Keratinocyte (primary cell): Measurements from ENCODE around the gene DHRS12.

ENCODE experiments used
- EZH2 ChIP-seq: IDR thresholded peaks from one replicate; pipeline ENCODE4 v1.6.1; 2012; ENCODE audit warnings: inconsistent platforms, mild to moderate bottlenecking, low read length, moderate library complexity
- TF ChIP-seq, protein P1 (sequence below), 3 experiments: IDR thresholded peaks in 1 of 3; conservative IDR thresholded peaks in 1 of 3; optimal IDR thresholded peaks in 1 of 3; 2 replicates in 2 of 3; 3 replicates in 1 of 3; pipeline versions ENCODE3 to v1.5.1; 2011; ENCODE audit warnings: low read length in 3 of 3, mild to moderate bottlenecking in 3 of 3, moderate library complexity in 2 of 3, control low read depth in 1 of 3, inconsistent platforms in 1 of 3; ENCODE audit not compliant: insufficient read depth in 2 of 3; ENCODE audit errors: extremely low read depth in 1 of 3

DNA sequence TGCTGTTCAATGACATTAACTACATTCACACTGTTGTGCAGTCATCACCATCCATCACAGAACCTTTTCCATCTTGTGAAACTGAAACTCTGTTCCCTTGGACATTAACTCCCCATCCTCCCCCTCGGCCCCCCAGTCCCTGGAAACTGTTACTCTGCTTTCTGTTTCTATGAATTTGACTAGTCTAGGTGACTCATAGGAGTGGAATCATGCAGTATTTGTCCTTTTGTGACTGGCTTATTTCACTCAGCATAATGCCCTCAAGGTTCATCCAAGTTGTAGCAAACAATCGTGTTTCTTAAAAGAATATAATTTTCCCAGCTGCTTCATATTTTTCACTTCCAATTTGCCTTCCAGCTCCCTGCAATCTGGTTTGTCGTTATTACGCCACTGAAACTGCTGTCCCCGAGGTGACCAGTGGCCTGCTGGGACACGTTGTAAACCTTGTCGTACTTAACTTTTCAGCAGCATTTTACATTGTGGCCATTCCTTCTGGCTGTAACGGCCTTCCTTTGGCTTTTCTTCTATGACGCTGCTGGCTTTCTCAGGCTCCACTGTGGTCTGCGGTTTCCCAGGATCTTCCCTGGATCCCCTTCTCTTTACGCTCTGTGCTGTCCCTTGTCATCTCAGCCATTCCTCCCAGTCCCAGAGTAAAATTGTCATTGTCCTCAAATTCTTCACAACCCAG, 74.0 kb downstream of the DHRS12 start:
- TF ChIP-seq, protein P1, sequence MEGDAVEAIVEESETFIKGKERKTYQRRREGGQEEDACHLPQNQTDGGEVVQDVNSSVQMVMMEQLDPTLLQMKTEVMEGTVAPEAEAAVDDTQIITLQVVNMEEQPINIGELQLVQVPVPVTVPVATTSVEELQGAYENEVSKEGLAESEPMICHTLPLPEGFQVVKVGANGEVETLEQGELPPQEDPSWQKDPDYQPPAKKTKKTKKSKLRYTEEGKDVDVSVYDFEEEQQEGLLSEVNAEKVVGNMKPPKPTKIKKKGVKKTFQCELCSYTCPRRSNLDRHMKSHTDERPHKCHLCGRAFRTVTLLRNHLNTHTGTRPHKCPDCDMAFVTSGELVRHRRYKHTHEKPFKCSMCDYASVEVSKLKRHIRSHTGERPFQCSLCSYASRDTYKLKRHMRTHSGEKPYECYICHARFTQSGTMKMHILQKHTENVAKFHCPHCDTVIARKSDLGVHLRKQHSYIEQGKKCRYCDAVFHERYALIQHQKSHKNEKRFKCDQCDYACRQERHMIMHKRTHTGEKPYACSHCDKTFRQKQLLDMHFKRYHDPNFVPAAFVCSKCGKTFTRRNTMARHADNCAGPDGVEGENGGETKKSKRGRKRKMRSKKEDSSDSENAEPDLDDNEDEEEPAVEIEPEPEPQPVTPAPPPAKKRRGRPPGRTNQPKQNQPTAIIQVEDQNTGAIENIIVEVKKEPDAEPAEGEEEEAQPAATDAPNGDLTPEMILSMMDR (optimal IDR thresholded peaks at IDR 0.05 in 1 of 3, IDR thresholded peaks at IDR 0.05 in 1 of 3, conservative IDR thresholded peaks at IDR 0.05 in 1 of 3; ENCODE audit: extremely low read depth in 1 of 3, insufficient read depth in 2 of 3, low read length in 3 of 3), result no peak
- TF ChIP-seq EZH2, result no peak
